HG02938 (cell line): ENCODE results near the gene CACNA1C.

Experiments used
- ATAC-seq: cut with Tn5 transposase; IDR thresholded peaks from one replicate; pipeline ENCODE4 v1.9.1; 2021; ENCODE audit warnings: mild to moderate bottlenecking, moderate library complexity; ENCODE audit not compliant: unreplicated experiment

Gene CACNA1C

DNA sequence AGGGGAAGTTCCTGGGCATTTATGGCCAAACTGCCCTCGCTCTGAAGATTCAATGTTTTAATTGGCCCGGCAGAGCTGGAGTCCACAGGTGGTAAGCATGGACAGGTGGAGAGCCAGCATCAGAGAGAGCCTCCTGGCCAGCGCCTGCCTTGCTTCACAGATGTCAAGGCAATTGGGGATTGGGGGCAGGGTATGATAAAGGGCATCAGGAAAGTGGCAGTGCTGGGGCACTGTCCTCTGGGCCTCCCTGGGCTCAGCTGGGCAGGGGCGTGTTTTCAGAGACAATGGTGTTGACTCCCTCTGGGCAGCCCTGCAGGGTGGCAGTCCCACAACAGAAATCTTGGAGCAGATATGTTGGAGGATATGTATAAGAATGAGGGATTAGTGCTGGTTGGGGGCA lies 237.3 kb downstream of the CACNA1C start:
- ATAC-seq: no peak

DNA sequence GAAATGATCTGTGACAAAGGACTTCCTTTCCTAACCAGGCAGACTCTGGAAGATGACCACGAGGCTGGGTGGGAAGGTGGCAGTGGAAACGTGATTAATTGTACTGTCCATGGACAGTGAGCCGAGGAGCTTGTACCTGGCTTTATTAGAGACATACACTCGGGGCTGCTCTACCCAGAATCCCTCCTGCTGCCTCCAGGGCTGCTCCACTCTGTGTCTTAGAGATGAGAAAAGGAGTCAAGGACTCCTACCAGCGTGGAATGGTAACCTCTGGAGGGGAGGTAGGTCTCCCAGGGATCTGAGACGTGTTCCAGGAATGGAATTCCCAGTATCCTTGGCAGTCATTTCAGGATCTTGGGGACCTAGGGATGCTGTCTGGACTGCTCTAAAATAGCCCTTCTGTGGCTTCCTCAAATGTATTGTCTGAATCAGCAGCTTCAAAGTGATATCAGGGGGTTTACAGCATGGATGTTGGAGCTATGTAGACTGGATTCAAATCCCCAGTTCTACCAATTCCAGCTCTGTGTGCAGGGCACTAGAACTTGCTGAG lies 237.8 kb downstream of the CACNA1C start:
- ATAC-seq: no peak

DNA sequence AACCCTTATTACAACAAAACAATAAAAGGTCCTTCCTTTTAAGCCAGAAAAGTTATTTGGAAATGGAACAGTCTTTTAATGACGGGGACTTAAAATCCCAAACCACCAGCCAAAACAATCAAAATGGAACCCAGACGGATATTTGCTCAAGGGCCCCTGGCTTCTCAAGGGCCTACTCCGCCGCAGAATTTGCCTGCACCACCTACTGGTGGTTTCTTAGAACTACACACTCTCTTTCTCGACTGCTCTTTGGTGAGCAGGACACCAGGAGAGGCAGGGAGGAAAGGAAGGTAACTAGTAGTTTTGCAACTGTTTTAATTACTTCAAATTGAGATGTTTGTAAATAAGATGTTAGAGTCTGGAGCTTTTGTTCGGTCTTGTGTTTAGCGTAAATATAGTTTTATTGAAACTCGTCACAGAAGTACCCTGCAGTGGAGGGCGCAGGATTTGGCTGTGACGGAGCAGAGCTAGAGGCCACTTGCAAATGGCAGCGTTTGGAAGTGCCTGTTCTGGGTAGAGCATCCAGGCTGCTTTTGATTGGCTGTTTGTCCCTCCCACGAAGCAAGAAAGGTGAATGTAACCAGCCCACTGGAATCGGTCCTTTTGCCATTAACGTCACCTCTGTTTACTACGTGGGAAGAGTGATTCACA lies 238.5 kb downstream of the CACNA1C start:
- no peak for ATAC-seq

DNA sequence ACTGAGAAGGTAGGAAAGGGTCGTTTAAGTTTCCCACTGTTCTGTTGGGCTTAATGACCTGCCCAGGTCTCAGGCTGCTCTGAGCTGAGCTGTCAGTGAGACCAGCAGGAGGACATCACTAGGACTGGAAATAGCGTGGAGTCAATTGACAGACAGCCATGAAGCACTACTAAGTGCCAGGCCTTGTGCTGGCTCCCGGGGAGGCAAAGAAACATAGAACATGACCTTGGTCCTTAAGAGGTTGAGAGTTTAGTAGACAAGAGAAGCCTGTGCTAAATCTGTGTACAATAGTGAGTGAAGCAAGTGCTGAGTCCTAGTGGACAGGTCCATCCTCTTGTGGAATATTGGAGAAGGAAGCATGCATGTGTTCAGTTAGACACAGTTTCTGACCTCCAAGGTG lies 239.2 kb downstream of the CACNA1C start:
- ATAC-seq: no peak

DNA sequence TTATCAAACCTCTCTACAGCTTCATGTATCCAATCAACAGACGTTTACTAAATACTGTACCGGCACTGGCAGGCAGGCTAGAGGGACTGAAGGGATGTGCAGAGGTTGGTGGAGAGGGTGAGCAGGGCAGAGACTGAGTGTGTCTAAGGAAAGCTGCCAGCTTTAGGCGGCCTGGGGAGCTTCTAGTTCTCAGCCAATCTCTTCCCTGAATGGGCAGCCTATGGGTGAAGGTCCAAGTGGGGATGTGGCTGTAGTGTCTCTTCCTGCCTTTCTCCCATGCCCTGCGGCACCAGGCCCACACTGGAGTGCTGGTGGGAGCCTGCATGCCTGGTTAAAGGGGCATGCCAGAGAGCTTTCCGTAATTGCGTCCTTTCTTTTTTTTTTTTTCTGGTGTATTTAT lies 239.8 kb downstream of the CACNA1C start:
- ATAC-seq: no peak

DNA sequence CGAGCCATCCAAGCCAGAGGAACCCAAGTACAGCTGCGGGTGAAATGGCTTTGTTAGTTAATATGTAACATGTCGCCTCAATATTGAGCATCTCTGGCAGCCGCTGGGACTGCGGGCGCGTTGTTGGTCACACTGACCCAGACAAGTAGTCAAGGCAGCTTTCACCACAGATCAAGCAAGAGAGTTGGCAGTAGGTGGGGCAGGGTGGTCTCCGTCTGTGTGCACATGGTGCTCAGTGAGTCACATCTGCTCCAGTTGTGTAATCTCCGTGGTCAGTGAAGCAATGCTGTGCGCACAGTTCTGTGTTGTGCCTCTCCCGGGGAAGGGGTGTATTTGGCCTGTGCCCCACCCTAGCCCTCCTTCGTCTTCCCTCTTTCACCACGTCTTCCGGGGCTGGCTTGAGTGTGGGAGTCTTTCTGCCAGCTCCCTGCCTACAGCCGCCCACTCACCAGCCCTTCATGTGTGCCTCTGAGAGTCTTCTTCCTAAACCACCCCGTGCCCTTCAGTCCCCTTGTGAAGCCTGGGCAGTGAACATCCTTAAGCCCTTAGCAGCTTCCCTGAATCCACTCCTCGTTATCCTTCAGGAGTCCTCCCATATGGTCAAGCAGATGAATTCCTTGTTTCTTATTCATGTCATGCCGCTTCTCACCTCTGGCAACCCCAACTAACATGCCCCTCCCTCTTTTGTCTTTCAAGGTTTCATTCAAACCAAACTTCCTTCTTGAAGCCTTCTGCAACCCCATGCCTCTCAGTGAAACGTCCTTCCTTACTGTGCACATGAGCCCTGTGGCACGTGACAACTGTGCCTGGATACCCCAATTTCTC lies 242.1 kb downstream of the CACNA1C start:
- ATAC-seq: no peak

DNA sequence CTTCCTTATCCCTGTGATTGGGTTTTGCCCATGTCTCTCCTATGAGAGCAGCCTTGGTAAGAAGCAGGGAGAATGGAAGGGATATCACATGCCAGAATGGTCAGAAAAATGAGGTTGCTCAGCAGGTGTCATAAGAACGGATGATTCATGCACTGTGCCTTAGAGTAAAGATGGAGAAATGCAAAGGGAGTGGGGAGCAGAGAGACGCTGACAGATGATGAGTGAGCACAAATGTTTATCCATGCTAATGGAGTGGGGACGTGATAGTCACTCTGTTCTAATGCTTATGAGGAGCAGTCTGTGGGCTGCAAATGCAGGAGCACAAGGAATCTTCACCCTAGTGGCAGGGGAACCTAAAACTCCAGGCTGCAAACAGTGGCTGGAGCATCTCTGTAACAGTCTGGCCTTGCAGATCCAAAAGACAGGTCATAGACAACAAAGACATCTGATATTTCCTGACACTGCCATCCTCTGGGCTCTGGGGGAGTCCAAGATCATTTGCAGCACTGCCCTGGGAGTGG lies 243.2 kb downstream of the CACNA1C start:
- no peak for ATAC-seq

- ATAC-seq: no peak
These were observed 244.2 kb downstream of the CACNA1C start for GRCh38 chr12:2297004-2297403.

DNA sequence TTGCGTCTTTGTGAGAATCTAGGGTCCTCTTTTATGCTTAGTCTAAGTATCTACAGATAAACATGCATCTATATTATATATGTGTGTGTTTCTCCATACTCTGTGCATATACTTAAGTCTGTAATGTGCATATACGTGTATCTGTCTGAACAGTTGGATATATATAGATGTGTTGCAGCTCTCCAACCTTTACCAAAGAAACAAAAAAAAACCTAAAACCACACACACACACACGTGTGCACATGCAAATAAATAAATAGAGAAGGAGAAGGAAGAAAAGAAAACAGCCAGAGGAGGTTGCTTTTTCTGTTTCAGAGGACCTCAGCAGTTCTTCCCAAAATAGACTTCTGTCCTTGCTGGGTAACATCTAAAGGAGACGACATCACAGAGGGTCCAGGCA lies 244.9 kb downstream of the CACNA1C start:
- no peak for ATAC-seq

- no peak for ATAC-seq
These were observed 245.9 kb downstream of the CACNA1C start for GRCh38 chr12:2298556-2299200.

GRCh38 chr12:2299206-2299605 lies 246.4 kb downstream of the CACNA1C start:
- no peak for ATAC-seq

DNA sequence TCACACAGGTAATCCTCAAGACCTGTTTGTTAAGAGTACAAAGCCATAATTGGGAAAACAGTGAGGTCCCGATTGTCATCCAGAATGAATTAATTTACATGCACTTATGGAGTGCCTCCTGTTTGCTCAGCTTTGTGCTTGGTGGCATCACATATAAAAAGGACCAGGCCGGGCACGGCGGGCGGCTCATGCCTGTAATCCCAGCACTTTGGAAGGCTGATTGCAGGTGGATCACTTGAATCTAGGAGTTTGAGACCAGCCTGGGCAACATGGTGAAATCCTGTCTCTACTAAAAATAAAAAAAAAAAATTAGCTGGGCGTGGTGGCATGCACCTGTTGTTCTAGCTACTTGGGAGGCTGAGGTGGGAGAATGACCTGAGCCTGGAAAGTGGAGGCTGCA lies 247.4 kb downstream of the CACNA1C start:
- no peak for ATAC-seq

DNA sequence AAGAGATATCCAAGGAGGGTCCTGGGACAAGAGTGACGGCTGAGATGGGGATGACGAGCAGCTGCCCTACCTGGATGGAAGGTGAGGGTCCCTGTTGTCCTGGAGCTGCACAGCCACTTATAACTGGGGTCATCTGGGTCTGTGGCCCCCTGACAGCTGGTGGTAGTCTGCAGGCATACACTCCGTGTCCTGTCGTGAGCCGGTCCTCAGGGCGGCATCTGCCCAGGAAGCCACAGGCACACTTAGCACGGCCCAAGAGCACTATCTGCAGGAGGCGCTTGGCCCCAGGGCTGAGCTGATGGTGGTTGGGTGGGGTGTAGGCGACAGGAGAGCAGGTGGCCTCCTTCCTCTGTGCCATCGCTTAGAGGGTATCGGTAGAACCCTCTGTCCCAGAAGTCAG lies 248.1 kb downstream of the CACNA1C start:
- no peak for ATAC-seq

- no peak for ATAC-seq
These were observed 249.0 kb downstream of the CACNA1C start for GRCh38 chr12:2301531-2302461.

- no peak for ATAC-seq
These were observed 250.2 kb downstream of the CACNA1C start for GRCh38 chr12:2302711-2303580.

DNA sequence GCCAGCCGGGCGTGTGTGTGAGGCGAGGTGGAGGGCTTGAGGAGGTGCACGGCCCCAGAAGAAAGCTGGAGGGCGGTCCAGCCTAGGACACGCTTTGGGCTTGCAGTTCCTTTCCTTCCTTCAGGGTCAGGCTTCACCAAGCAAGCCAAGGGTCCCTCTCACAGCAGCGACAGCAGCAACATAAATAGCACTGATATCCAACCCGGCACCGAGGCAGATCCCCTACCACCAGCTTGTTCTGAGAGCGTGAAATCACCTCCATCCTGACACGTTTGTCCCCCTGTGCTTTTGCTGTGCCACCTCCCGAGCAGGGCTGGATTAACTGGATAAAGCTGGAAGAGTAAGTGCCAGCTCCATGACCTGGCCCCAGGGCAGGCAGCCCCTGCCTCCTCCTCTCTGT lies 251.4 kb downstream of the CACNA1C start:
- no peak for ATAC-seq

DNA sequence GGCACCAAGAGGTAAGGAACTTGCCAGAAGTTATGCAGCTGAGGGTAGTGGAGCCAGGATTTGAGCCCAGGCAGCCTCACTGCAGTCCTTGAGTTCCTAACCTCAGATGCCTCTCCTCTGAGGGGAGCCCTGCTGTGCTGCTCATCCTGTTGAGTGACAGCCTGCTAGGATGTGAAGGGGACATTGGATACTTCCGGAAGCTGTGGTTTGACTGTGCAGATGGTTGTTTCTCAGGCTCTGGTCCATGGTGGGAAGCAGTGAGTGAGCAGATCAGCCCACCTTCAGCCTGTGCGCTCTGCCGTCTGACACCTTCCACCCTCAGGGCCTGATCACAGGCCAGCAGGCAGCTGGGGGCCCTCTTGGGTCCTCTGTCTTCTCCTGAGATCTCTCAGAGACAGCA lies 253.2 kb downstream of the CACNA1C start:
- ATAC-seq: no peak

DNA sequence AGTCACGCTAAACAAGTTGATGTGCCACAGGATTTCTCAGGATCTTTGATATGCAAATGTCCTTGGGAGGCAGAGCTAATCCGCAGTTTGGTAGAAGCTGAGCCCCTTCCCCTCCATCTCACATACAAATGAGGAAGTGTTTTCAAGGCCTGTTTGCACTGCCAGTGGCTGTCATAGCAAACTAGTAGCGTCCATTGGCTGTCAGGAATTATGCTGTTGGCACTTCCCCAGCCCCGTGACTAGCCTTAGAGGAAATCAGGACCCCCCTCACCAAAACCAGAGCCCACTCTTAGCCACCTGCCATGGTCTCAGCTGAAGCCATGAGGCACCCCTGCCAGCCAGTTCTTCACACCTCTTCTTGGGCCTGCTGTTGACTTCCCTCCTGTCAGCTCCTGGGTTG lies 253.9 kb downstream of the CACNA1C start:
- ATAC-seq: no peak

- ATAC-seq: no peak
These were observed 254.8 kb downstream of the CACNA1C start for GRCh38 chr12:2307550-2307949.
